Activated naive CD4-positive, alpha-beta T cell treated with anti-CD3 and anti-CD28 coated beads, Interleukin-2, amount 50 U/mL, for 24 hours (primary cell): ENCODE measurements around the gene INTS7.

Experiments
- H3K27ac Mint-ChIP-seq: one replicate; pipeline ENCODE4 v1.8.0; 2021; ENCODE audit warnings: mild to moderate bottlenecking, mixed read lengths
- H3K27me3 Mint-ChIP-seq: one replicate; pipeline ENCODE4 v1.8.0; 2021; ENCODE audit warnings: mixed read lengths
- H3K36me3 Mint-ChIP-seq: one replicate; pipeline ENCODE4 v1.8.0; 2021; ENCODE audit warnings: mixed read lengths
- H3K4me1 Mint-ChIP-seq: one replicate; pipeline ENCODE4 v1.8.0; 2021; ENCODE audit warnings: mixed read lengths
- H3K4me3 Mint-ChIP-seq: one replicate; pipeline ENCODE4 v1.8.0; 2021; ENCODE audit warnings: mild to moderate bottlenecking, mixed read lengths
- H3K9me3 Mint-ChIP-seq: one replicate; pipeline ENCODE4 v1.8.0; 2021; ENCODE audit warnings: mixed read lengths

The INTS7 gene

GRCh38 chr1:211915924-211916323, 119.4 kb downstream of the INTS7 start:
- Mint-ChIP-seq H3K4me1 (no peaks in the 10 kb centered on the region), H3K36me3 (no peaks in the 10 kb centered on the region), H3K27ac (no peak overlapping the region), H3K4me3 (no peak overlapping the region), H3K27me3 (no peaks in the 10 kb centered on the region), H3K9me3 (no peaks in the 10 kb centered on the region)

GRCh38 chr1:211912844-211913432, 122.4 kb downstream of the INTS7 start:
- H3K27me3 Mint-ChIP-seq = peaks cover 1% of the 10 kb centered on the region
- H3K4me1 Mint-ChIP-seq = no peaks in the 10 kb centered on the region
- H3K9me3 Mint-ChIP-seq = no peaks in the 10 kb centered on the region
- no peaks in the 10 kb centered on the region for H3K36me3 Mint-ChIP-seq
- H3K4me3 Mint-ChIP-seq = no peak overlapping the region
- H3K27ac Mint-ChIP-seq = no peak overlapping the region

GRCh38 chr1:211912038-211912437, 123.3 kb downstream of the INTS7 start:
- H3K4me3 Mint-ChIP-seq = no peak overlapping the region
- H3K36me3 Mint-ChIP-seq = no peaks in the 10 kb centered on the region
- H3K27me3 Mint-ChIP-seq = peaks cover 1% of the 10 kb centered on the region
- no peak overlapping the region for H3K27ac Mint-ChIP-seq
- no peaks in the 10 kb centered on the region for H3K4me1 Mint-ChIP-seq
- H3K9me3 Mint-ChIP-seq = no peaks in the 10 kb centered on the region

- Mint-ChIP-seq H3K36me3 (no peaks in the 10 kb centered on the region), H3K27ac (no peak overlapping the region), H3K27me3 (peaks cover 3% of the 10 kb centered on the region), H3K9me3 (no peaks in the 10 kb centered on the region), H3K4me1 (no peaks in the 10 kb centered on the region), H3K4me3 (no peak overlapping the region)
These were observed 124.4 kb downstream of the INTS7 start for GRCh38 chr1:211910913-211911485.

GRCh38 chr1:211910113-211910884, 125.1 kb downstream of the INTS7 start:
- no peak overlapping the region for H3K27ac Mint-ChIP-seq
- H3K9me3 Mint-ChIP-seq = no peaks in the 10 kb centered on the region
- H3K27me3 Mint-ChIP-seq = peaks cover 3% of the 10 kb centered on the region
- no peaks in the 10 kb centered on the region for H3K36me3 Mint-ChIP-seq
- H3K4me1 Mint-ChIP-seq = no peaks in the 10 kb centered on the region
- H3K4me3 Mint-ChIP-seq = no peak overlapping the region

- Mint-ChIP-seq H3K27ac (no peak overlapping the region), H3K4me3 (no peak overlapping the region), H3K36me3 (no peaks in the 10 kb centered on the region), H3K27me3 (peaks cover 4% of the 10 kb centered on the region), H3K9me3 (no peaks in the 10 kb centered on the region), H3K4me1 (no peaks in the 10 kb centered on the region)
These were observed 126.0 kb downstream of the INTS7 start for GRCh38 chr1:211909395-211909794.

GRCh38 chr1:211908951-211909350, 126.4 kb downstream of the INTS7 start:
- no peaks in the 10 kb centered on the region for H3K36me3 Mint-ChIP-seq
- H3K27ac Mint-ChIP-seq = no peak overlapping the region
- no peaks in the 10 kb centered on the region for H3K9me3 Mint-ChIP-seq
- H3K4me3 Mint-ChIP-seq = no peak overlapping the region
- H3K27me3 Mint-ChIP-seq = peaks cover 5% of the 10 kb centered on the region
- H3K4me1 Mint-ChIP-seq = no peaks in the 10 kb centered on the region

- Mint-ChIP-seq H3K27ac (no peak overlapping the region), H3K27me3 (peaks cover 5% of the 10 kb centered on the region), H3K36me3 (no peaks in the 10 kb centered on the region), H3K4me3 (no peak overlapping the region), H3K9me3 (no peaks in the 10 kb centered on the region), H3K4me1 (no peaks in the 10 kb centered on the region)
These were observed 126.9 kb downstream of the INTS7 start for GRCh38 chr1:211908453-211908852.

- Mint-ChIP-seq H3K36me3 (no peaks in the 10 kb centered on the region), H3K27ac (no peak overlapping the region), H3K4me3 (no peak overlapping the region), H3K27me3 (peaks cover 3% of the 10 kb centered on the region), H3K4me1 (no peaks in the 10 kb centered on the region), H3K9me3 (no peaks in the 10 kb centered on the region)
These were observed 131.7 kb downstream of the INTS7 start for GRCh38 chr1:211903490-211904245.

- Mint-ChIP-seq H3K27ac (no peak overlapping the region), H3K4me1 (no peaks in the 10 kb centered on the region), H3K9me3 (no peaks in the 10 kb centered on the region), H3K27me3 (peaks cover 3% of the 10 kb centered on the region), H3K4me3 (no peak overlapping the region), H3K36me3 (no peaks in the 10 kb centered on the region)
These were observed 132.6 kb downstream of the INTS7 start for GRCh38 chr1:211902624-211903291.

- H3K27ac Mint-ChIP-seq = no peak overlapping the region
- no peaks in the 10 kb centered on the region for H3K9me3 Mint-ChIP-seq
These were observed 133.4 kb downstream of the INTS7 start for GRCh38 chr1:211901945-211902344.

GRCh38 chr1:211900441-211900840, 134.9 kb downstream of the INTS7 start:
- H3K4me1 Mint-ChIP-seq = no peaks in the 10 kb centered on the region
- no peak overlapping the region for H3K27ac Mint-ChIP-seq
- no peak overlapping the region for H3K4me3 Mint-ChIP-seq
- H3K27me3 Mint-ChIP-seq = peaks cover 1% of the 10 kb centered on the region
- H3K9me3 Mint-ChIP-seq = no peaks in the 10 kb centered on the region
- no peaks in the 10 kb centered on the region for H3K36me3 Mint-ChIP-seq

More at GRCh38 chr1:211901945-211902344, 133.4 kb downstream of the INTS7 start:
- H3K27me3 Mint-ChIP-seq = peaks cover 3% of the 10 kb centered on the region
- no peaks in the 10 kb centered on the region for H3K4me1 Mint-ChIP-seq
- no peaks in the 10 kb centered on the region for H3K36me3 Mint-ChIP-seq
- no peak overlapping the region for H3K4me3 Mint-ChIP-seq

- Mint-ChIP-seq H3K4me1 (no peaks in the 10 kb centered on the region), H3K4me3 (no peak overlapping the region), H3K27me3 (no peaks in the 10 kb centered on the region), H3K27ac (no peak overlapping the region), H3K36me3 (no peaks in the 10 kb centered on the region), H3K9me3 (no peaks in the 10 kb centered on the region)
These were observed 138.4 kb downstream of the INTS7 start for GRCh38 chr1:211896958-211897357.

- Mint-ChIP-seq H3K4me1 (no peaks in the 10 kb centered on the region), H3K36me3 (no peaks in the 10 kb centered on the region), H3K9me3 (no peaks in the 10 kb centered on the region), H3K27ac (no peak overlapping the region), H3K27me3 (no peaks in the 10 kb centered on the region), H3K4me3 (no peak overlapping the region)
These were observed 140.1 kb downstream of the INTS7 start for GRCh38 chr1:211895126-211895759.

GRCh38 chr1:211894312-211894711, 141.0 kb downstream of the INTS7 start:
- Mint-ChIP-seq H3K27ac (no peak overlapping the region), H3K9me3 (no peaks in the 10 kb centered on the region), H3K4me1 (no peaks in the 10 kb centered on the region)

More at GRCh38 chr1:211894312-211894711, 141.0 kb downstream of the INTS7 start:
- H3K27me3 Mint-ChIP-seq = no peaks in the 10 kb centered on the region
- no peak overlapping the region for H3K4me3 Mint-ChIP-seq
- H3K36me3 Mint-ChIP-seq = no peaks in the 10 kb centered on the region
